Measurements from ENCODE around the gene AGPAT2. TPM values are rescaled to one million over a fixed set of nuclear protein-coding genes. Genes with fewer than 3 reads are reported as not detected.
A peak's percentile ranks its signal among the peaks of the same experiment; 100 is the strongest.
"Not testable (repeated sequence)": the region's sequence is repeated elsewhere in the genome, so short reads cannot be mapped to it uniquely, and the experiment has no call there.

Gene AGPAT2
- total and polyA plus RNA-seq, 4 donors: 26.9 to 64.9 (median 40.5) TPM

DNA sequence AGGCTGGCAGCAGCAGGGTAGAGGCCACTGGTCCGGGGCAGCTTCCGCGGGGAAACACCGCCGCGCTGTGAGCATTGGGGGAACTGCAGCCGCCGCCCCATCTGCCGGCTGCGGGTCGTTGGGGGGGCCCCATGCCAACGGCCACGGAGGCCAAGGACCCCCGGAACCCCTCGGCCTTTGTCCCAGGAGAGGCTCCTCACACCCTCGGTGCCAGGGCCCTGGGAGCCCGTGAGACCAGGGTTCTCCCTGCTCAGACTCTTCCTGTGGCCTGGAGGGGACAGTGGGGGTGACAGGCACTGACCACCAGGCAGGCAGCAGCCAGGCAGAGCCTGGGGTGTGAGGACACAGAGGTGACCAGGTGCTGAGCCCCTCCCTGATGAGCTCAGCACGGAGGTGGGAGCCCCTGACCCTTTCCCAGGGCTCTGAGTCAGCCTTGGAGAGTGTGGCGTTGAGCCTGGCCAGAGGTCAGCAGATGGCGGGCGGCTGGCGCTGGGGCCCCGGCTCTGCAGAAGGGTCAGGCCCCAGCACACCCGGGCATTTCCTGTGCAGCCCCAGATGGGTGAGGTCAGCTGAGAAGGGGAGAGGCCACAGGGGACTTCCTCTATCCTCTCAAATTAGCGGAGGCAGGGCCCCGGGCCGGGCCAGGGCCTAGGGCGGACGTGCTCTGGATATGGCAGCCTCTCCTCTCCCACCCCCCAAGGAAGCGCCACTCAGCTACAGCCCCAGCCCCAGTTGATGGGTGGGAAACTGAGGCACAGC, 42.5 kb downstream of the AGPAT2 start:
- peak; percentile 83 for ATAC-seq (ENCODE audit: low FRiP score)
- H3K9me3 ChIP-seq (ENCODE audit: control insufficient read depth, low read length): no peaks in the 10 kb centered on the region
- intact Hi-C loops (cut with DNase I): no loop called here

DNA sequence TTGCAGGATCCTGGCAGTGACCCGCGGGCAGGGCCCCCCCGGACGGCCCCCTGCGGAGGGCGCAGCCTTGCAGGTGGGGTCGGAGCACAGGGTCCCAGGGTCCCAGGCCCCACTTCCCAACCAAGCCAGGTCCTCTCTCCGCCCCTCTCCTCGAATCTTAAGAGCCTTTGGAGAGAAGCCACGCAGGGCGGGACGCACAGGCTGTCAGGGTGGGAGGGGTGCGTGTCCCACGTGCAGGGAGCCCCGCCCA, 43.0 kb downstream of the AGPAT2 start:
- Histone ChIP-seq H3K36me3 (ENCODE audit: control insufficient read depth in 1 of 2, insufficient read depth in 2 of 2, low read length in 1 of 2) (no peaks in the 10 kb centered on the region), H3K27ac (ENCODE audit: low read depth in 1 of 2, low read length in 2 of 2) (no peak overlapping the region), H3K27me3 (ENCODE audit: control insufficient read depth in 1 of 2, insufficient read depth in 2 of 2, low read length in 1 of 2) (no peaks in the 10 kb centered on the region), H3K9me3 (ENCODE audit: control insufficient read depth, low read length) (no peaks in the 10 kb centered on the region), H3K4me1 (ENCODE audit: control insufficient read depth in 1 of 2, insufficient read depth in 2 of 2, low read length in 2 of 2) (no peaks in the 10 kb centered on the region), H3K4me3 (ENCODE audit: low read length in 2 of 2) (no peak overlapping the region)
- WGBS, 2 donors: 4 to 6% methylated on average over 10 to 15 of the region's 15 CpGs
- intact Hi-C loops (cut with DNase I): no loop called here
- peak; percentile 92 to 94 for DNase-seq
- no peak for ATAC-seq (ENCODE audit: low FRiP score)

More for the DNA sequence above, 42.5 kb downstream of the AGPAT2 start:
- H3K4me1 ChIP-seq (ENCODE audit: control insufficient read depth in 1 of 2, insufficient read depth in 2 of 2, low read length in 2 of 2): no peaks in the 10 kb centered on the region
- H3K4me3 ChIP-seq (ENCODE audit: low read length in 2 of 2): no peak overlapping the region
- H3K27me3 ChIP-seq (ENCODE audit: control insufficient read depth in 1 of 2, insufficient read depth in 2 of 2, low read length in 1 of 2): no peaks in the 10 kb centered on the region
- H3K36me3 ChIP-seq (ENCODE audit: control insufficient read depth in 1 of 2, insufficient read depth in 2 of 2, low read length in 1 of 2): no peaks in the 10 kb centered on the region
- WGBS, 2 donors: 22 to 23% methylated on average over 29 to 30 of the region's 30 CpGs
- H3K27ac ChIP-seq (ENCODE audit: low read depth in 1 of 2, low read length in 2 of 2): no peak overlapping the region
- DNase-seq: peak in 1 of 2 donors; percentile 91

DNA sequence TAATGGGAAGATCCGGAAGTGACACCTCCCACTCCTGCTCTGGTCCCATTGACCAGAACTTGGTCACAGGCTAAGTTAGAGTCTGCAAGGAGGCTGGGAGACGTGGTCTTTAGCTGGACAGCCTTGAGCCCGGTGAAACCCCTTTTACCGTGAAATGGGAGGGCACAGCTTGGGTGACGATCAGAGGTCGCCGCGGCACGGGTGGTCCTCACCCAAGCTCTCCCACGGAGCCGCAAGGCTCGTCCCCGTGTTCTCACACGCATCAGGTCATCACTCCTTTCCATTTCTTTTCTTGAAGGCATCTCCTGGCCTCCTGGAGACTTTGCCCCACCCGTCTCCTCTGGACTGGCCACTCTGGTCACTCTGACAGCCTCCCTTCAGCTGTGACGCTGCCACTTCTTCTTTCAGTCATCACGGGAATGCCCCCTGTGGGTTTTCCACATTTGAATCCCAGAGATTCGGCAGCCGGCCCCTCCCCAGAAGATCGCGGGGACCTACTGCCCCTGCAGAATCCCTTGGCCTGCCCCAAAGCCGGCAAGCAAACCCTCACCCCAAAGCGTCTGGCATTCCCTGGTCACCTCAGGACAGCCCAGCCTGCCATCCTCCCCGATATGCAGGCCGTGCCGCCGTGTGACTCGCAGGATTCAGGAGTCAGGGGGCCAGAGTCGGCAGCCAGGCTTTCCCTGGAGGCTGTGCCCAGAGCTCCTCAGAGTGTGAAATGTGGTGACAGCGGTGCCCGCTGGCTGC, 43.5 kb downstream of the AGPAT2 start:
- intact Hi-C loops (cut with DNase I): no loop called here
- WGBS, 2 donors: 50 to 51% methylated on average over 31 of the region's 31 CpGs
- H3K27me3 ChIP-seq (ENCODE audit: control insufficient read depth in 1 of 2, insufficient read depth in 2 of 2, low read length in 1 of 2): no peaks in the 10 kb centered on the region
- H3K9me3 ChIP-seq (ENCODE audit: control insufficient read depth, low read length): no peaks in the 10 kb centered on the region
- no peaks in the 10 kb centered on the region for H3K4me1 ChIP-seq (ENCODE audit: control insufficient read depth in 1 of 2, insufficient read depth in 2 of 2, low read length in 2 of 2)
- H3K27ac ChIP-seq (ENCODE audit: low read depth in 1 of 2, low read length in 2 of 2): no peak overlapping the region
- peak in 1 of 2 donors; percentile 73 for DNase-seq
- no peak for ATAC-seq (ENCODE audit: low FRiP score)
- no peak overlapping the region for H3K4me3 ChIP-seq (ENCODE audit: low read length in 2 of 2)
- H3K36me3 ChIP-seq (ENCODE audit: control insufficient read depth in 1 of 2, insufficient read depth in 2 of 2, low read length in 1 of 2): no peaks in the 10 kb centered on the region

DNA sequence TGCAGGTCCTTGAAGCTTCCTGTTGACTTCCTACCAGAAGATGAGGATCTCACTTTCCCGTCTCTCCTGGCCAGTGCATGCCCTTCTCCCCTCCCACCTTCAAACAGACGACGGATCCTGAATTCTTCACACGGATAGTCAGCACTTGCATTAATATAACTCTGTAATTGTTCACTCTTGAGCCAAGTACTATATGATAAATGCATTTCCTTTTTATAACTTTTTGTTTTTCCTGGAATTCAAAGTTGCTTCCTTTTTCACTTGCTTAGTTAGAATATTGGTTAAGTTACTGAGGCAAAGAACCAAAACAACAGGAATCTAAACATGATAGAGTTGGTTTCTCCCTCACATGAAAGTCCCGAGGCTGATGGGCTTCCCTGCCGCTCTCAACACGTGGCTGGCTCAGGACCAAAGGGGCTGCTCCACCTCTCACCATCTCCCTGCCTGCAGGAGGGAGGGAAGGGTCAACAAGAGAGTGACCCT, 44.8 kb downstream of the AGPAT2 start:
- Histone ChIP-seq H3K4me3 (ENCODE audit: low read length in 2 of 2) (no peak overlapping the region), H3K36me3 (ENCODE audit: control insufficient read depth in 1 of 2, insufficient read depth in 2 of 2, low read length in 1 of 2) (no peaks in the 10 kb centered on the region)
- intact Hi-C loops (cut with DNase I): no loop called here

DNA sequence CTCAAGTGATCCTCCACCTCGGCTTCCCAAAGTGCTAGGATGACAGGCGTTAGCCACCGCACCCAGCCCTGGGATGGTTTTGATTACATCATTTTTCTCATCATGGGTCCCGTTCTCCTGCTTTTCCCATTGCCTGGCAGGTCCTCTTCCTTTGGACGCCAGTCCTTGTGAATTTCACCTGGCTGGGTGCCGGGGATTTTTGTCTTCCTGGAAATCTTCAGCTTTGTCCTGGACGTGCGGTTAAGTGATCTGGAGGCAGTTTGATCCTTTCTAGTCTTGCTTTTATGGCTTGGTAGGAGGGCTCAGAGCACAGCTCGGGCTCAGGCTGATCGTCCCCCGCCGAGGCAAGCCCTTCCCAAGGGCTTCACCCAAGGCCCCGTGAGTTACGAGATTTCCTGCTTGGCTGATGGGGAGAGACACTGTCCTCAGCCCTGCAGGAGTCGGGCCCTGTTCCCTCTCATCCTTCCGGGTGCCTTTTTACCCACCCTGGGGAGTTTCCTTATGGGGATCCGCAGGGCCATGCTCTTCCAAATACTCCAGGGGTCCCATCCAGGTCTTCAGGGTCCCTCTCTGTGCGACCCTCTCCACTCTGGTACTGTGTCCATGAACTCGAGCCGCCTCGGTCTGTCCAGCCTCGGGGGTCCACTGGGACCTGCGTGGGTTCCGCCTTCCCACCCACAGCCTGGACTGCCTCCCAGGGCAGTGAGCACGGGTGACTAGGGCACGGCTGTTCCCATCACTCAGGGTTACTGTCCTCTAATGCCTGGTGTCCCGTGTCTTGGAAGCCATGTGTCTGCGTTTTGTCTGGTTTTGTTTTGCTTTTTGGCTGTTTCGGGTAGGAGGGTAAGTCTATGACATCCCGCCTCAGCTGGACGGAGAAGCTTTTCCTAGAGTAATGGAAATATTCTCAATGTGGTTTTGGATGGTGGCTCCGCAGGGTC, 46.8 kb downstream of the AGPAT2 start:
- H3K4me1 ChIP-seq (ENCODE audit: control insufficient read depth in 1 of 2, insufficient read depth in 2 of 2, low read length in 2 of 2): no peaks in the 10 kb centered on the region
- H3K4me3 ChIP-seq (ENCODE audit: low read length in 2 of 2): no peak overlapping the region

More for the DNA sequence above, 44.8 kb downstream of the AGPAT2 start:
- Histone ChIP-seq H3K9me3 (ENCODE audit: control insufficient read depth, low read length) (no peaks in the 10 kb centered on the region), H3K27me3 (ENCODE audit: control insufficient read depth in 1 of 2, insufficient read depth in 2 of 2, low read length in 1 of 2) (no peaks in the 10 kb centered on the region), H3K27ac (ENCODE audit: low read depth in 1 of 2, low read length in 2 of 2) (no peak overlapping the region), H3K4me1 (ENCODE audit: control insufficient read depth in 1 of 2, insufficient read depth in 2 of 2, low read length in 2 of 2) (no peaks in the 10 kb centered on the region)
- WGBS, 2 donors: 43 to 48% methylated on average over 7 of the region's 7 CpGs
- ATAC-seq (ENCODE audit: low FRiP score): no peak
- DNase-seq: no peak

DNA sequence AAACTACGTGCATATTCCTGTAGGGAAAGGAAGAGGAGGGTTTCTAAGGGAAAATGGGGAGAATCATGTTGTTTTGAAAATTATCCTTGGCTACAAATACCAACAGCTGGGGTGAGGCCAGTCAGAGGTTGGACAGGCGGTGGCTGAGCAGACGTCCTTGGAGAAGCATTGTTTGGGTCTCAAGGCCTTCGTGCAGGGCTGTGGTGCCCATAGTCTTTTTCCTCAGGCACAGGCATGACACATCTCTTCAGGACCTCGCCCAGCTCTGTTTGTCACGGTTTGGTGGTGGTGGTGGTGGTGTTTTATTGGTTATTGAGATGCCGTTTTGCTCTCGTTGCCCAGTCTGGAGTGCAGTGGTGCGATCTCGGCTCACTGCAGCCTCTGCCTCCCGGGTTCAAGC, 52.4 kb downstream of the AGPAT2 start:
- Histone ChIP-seq H3K36me3 (ENCODE audit: control insufficient read depth in 1 of 2, insufficient read depth in 2 of 2, low read length in 1 of 2) (no peaks in the 10 kb centered on the region), H3K27ac (ENCODE audit: low read depth in 1 of 2, low read length in 2 of 2) (no peak overlapping the region), H3K4me3 (ENCODE audit: low read length in 2 of 2) (no peak overlapping the region), H3K4me1 (ENCODE audit: control insufficient read depth in 1 of 2, insufficient read depth in 2 of 2, low read length in 2 of 2) (no peaks in the 10 kb centered on the region), H3K9me3 (ENCODE audit: control insufficient read depth, low read length) (no peaks in the 10 kb centered on the region), H3K27me3 (ENCODE audit: control insufficient read depth in 1 of 2, insufficient read depth in 2 of 2, low read length in 1 of 2) (no peaks in the 10 kb centered on the region)
- intact Hi-C loops (cut with DNase I): no loop called here
- 83 to 87% methylated on average over 11 of the region's 11 CpGs for WGBS, 2 donors
- DNase-seq: no peak
- no peak for ATAC-seq (ENCODE audit: low FRiP score)

More for the DNA sequence above, 46.8 kb downstream of the AGPAT2 start:
- 68 to 69% methylated on average over 32 of the region's 32 CpGs for WGBS, 2 donors
- H3K9me3 ChIP-seq (ENCODE audit: control insufficient read depth, low read length): no peaks in the 10 kb centered on the region
- DNase-seq (peak in 1 of 2 donors; percentile 49), ATAC-seq (ENCODE audit: low FRiP score) (no peak)
- no peaks in the 10 kb centered on the region for H3K27me3 ChIP-seq (ENCODE audit: control insufficient read depth in 1 of 2, insufficient read depth in 2 of 2, low read length in 1 of 2)
- intact Hi-C loops (cut with DNase I): no loop called here
- H3K27ac ChIP-seq (ENCODE audit: low read depth in 1 of 2, low read length in 2 of 2): no peak overlapping the region
- no peaks in the 10 kb centered on the region for H3K36me3 ChIP-seq (ENCODE audit: control insufficient read depth in 1 of 2, insufficient read depth in 2 of 2, low read length in 1 of 2)

DNA sequence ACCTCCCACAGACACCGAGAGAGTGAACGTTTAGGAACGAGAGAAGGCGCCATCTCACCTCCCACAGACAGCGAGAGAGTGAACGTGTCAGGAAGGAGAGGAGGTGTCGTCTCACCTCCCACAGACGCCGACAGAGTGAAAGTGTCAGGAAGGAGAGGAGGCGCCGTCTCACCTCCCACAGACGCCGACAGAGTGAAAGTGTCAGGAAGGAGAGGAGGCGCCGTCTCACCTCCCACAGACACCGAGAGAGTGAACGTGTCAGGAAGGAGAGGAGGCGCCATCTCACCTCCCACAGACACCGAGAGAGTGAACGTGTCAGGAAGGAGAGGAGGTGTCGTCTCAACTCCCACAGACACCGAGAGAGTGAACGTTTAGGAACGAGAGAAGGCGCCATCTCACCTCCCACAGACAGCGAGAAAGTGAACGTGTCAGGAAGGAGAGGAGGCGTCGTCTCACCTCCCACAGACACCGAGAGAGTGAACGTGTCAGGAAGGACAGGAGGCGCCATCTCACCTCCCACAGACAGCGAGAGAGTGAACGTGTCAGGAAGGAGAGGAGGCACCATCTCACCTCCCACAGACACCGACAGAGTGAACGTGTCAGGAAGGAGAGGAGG, 54.7 kb downstream of the AGPAT2 start:
- 81% methylated on average over 34 to 36 of the region's 36 CpGs for WGBS, 2 donors
- not testable (repeated sequence) for H3K27me3 ChIP-seq (ENCODE audit: control insufficient read depth in 1 of 2, insufficient read depth in 2 of 2, low read length in 1 of 2)

DNA sequence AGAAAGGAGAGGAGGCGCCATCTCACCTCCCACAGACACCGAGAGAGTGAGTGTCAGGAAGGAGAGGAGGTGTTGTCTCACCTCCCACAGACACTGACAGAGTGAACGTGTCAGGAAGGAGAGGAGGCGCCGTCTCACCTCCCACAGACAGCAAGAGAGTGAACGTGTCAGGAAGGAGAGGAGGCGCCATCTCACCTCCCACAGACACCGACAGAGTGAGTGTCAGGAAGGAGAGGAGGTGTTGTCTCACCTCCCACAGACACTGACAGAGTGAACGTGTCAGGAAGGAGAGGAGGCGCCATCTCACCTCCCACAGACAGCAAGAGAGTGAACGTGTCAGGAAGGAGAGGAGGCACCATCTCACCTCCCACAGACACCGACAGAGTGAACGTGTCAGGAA, 55.2 kb downstream of the AGPAT2 start:
- H3K36me3 ChIP-seq (ENCODE audit: control insufficient read depth in 1 of 2, insufficient read depth in 2 of 2, low read length in 1 of 2); H3K4me3 ChIP-seq (ENCODE audit: low read length in 2 of 2); H3K9me3 ChIP-seq (ENCODE audit: control insufficient read depth, low read length); H3K4me1 ChIP-seq (ENCODE audit: control insufficient read depth in 1 of 2, insufficient read depth in 2 of 2, low read length in 2 of 2); DNase-seq; H3K27ac ChIP-seq (ENCODE audit: low read depth in 1 of 2, low read length in 2 of 2); intact Hi-C loops (cut with DNase I); ATAC-seq (ENCODE audit: low FRiP score); H3K27me3 ChIP-seq (ENCODE audit: control insufficient read depth in 1 of 2, insufficient read depth in 2 of 2, low read length in 1 of 2): not testable (repeated sequence)
- 55 to 63% methylated on average over 9 to 11 of the region's 13 CpGs for WGBS, 2 donors

More for the DNA sequence above, 54.7 kb downstream of the AGPAT2 start:
- DNase-seq; H3K36me3 ChIP-seq (ENCODE audit: control insufficient read depth in 1 of 2, insufficient read depth in 2 of 2, low read length in 1 of 2); H3K9me3 ChIP-seq (ENCODE audit: control insufficient read depth, low read length); ATAC-seq (ENCODE audit: low FRiP score); H3K4me3 ChIP-seq (ENCODE audit: low read length in 2 of 2); H3K27ac ChIP-seq (ENCODE audit: low read depth in 1 of 2, low read length in 2 of 2); intact Hi-C loops (cut with DNase I); H3K4me1 ChIP-seq (ENCODE audit: control insufficient read depth in 1 of 2, insufficient read depth in 2 of 2, low read length in 2 of 2): not testable (repeated sequence)
